Endothelial cell of umbilical vein (primary cell): Measurements from ENCODE around the gene SLC37A1. TPM values are rescaled to one million over a fixed set of nuclear protein-coding genes. Genes with fewer than 3 reads are reported as not detected.

Experiments used
- BruUV-seq: library from RNA; stranded (reverse); fragments of 400-500 nt; replicated peaks from 2 replicates; lab custom pipeline; 2021; lab: Mats Ljungman, UMichigan
- CTCF ChIA-PET: fragments of 300-600, 350-600 bp; sonication (Branson Sonifier 250); formaldehyde crosslinking; loops from one replicate; lab custom pipeline; 2021; ENCODE audit warnings: antibody characterized with exemption, inconsistent platforms; lab: Charles Lee
- POLR2A ChIA-PET: fragments of 300-600, 350-600 bp; sonication (Branson Sonifier 250); formaldehyde crosslinking; loops from one replicate; lab custom pipeline; 2021; ENCODE audit warnings: antibody characterized with exemption, inconsistent platforms; lab: Charles Lee
- DNase-seq: peaks from one replicate; pipeline ENCODE4 v3.0.0-alpha.2; 2011; ENCODE audit warnings: low read depth, low spot score
- FAIRE-seq: peaks from 2 replicates; lab custom pipeline; 2011; peaks lifted over from hg19 to GRCh38; lab: Jason Lieb, UNC
- H2AFZ ChIP-seq: 2 replicates; pipeline ENCODE4 v1.6.0; 2012; ENCODE audit warnings: low read depth, low read length, control low read depth, inconsistent platforms
- H3K27ac ChIP-seq: 2 replicates; pipeline ENCODE4 v1.5.1; 2011; ENCODE audit warnings: low read depth, mild to moderate bottlenecking, control low read depth, low read length, moderate library complexity; ENCODE audit not compliant: insufficient read depth
- H3K27me3 ChIP-seq, 2 experiments: 2 replicates each; pipeline versions ENCODE4 v1.6.0 to v1.6.1; 2011; ENCODE audit warnings: low read length in 2 of 2, mixed read lengths in 1 of 2; ENCODE audit not compliant: control insufficient read depth in 2 of 2, insufficient read depth in 2 of 2
- H3K36me3 ChIP-seq, 2 experiments: 2 replicates in 1 of 2; 3 replicates in 1 of 2; pipeline ENCODE4 v1.5.1; 2011; ENCODE audit warnings: low read length in 2 of 2, mild to moderate bottlenecking in 1 of 2, moderate library complexity in 1 of 2; ENCODE audit not compliant: control insufficient read depth in 2 of 2, insufficient read depth in 2 of 2; ENCODE audit errors: extremely low read depth in 1 of 2
- H3K4me1 ChIP-seq: 3 replicates; pipeline ENCODE4 v1.5.1; 2011; ENCODE audit warnings: mild to moderate bottlenecking, low read length; ENCODE audit not compliant: control insufficient read depth, insufficient read depth; ENCODE audit errors: extremely low read depth
- H3K4me2 ChIP-seq: 2 replicates; pipeline ENCODE4 v1.6.1; 2011; ENCODE audit warnings: low read length, control low read depth, mixed read lengths; ENCODE audit not compliant: insufficient read depth
- H3K4me3 ChIP-seq, 3 experiments: fragments of 200-600 bp in 1 of 3; sonication (generic), shearing (Covaris generic) in 1 of 3; replicated peaks in 1 of 3; 2 replicates each; pipeline ENCODE4 v1.5.1; 2011 to 2016; ENCODE audit warnings: control low read depth in 3 of 3, low read length in 3 of 3, mild to moderate bottlenecking in 2 of 3, inconsistent platforms in 1 of 3, low read depth in 1 of 3, moderate library complexity in 1 of 3; ENCODE audit not compliant: insufficient read depth in 1 of 3
- H3K79me2 ChIP-seq: 2 replicates; pipeline ENCODE4 v1.6.0; 2012; ENCODE audit warnings: low read length, inconsistent platforms; ENCODE audit not compliant: control insufficient read depth, insufficient read depth
- H3K9ac ChIP-seq: replicated peaks from 2 replicates; pipeline ENCODE3; 2011; ENCODE audit warnings: low read length, control low read depth; ENCODE audit not compliant: insufficient read depth; ENCODE audit errors: extremely low read depth
- H3K9me1 ChIP-seq: replicated peaks from 3 replicates; pipeline ENCODE4 v1.6.0; 2011; ENCODE audit warnings: mild to moderate bottlenecking, low read length; ENCODE audit not compliant: control insufficient read depth, insufficient read depth; ENCODE audit errors: extremely low read depth
- H3K9me3 ChIP-seq: replicated peaks from 2 replicates; pipeline ENCODE4 v1.5.1; 2012; ENCODE audit warnings: low read length, inconsistent platforms; ENCODE audit not compliant: control insufficient read depth, insufficient read depth
- H4K20me1 ChIP-seq: replicated peaks from 2 replicates; pipeline ENCODE3; 2011; ENCODE audit warnings: mild to moderate bottlenecking, low read length; ENCODE audit not compliant: control insufficient read depth, insufficient read depth; ENCODE audit errors: extremely low read depth
- EZH2 ChIP-seq: IDR thresholded peaks from 2 replicates; pipeline ENCODE4 v1.6.1; 2012; ENCODE audit warnings: borderline replicate concordance, low read depth, mild to moderate bottlenecking, moderate library complexity, low read length, inconsistent platforms; ENCODE audit not compliant: severe bottlenecking
- FOS ChIP-seq: IDR thresholded peaks from 2 replicates; pipeline ENCODE4 v1.6.1; 2011; ENCODE audit warnings: mild to moderate bottlenecking, low read length, moderate library complexity, borderline replicate concordance; ENCODE audit not compliant: insufficient read depth
- GATA2 ChIP-seq: IDR thresholded peaks from 2 replicates; pipeline ENCODE4 v1.7.0; 2011; ENCODE audit warnings: low read depth, mild to moderate bottlenecking, moderate library complexity, mixed read lengths, low read length; ENCODE audit not compliant: insufficient read length, insufficient read depth
- JUN ChIP-seq: IDR thresholded peaks from 2 replicates; pipeline ENCODE4 v1.6.1; 2011; ENCODE audit warnings: borderline replicate concordance, low read depth; ENCODE audit not compliant: insufficient read length, insufficient read depth
- MAX ChIP-seq: IDR thresholded peaks from 2 replicates; pipeline ENCODE4 v1.6.1; 2011; ENCODE audit not compliant: insufficient read depth, insufficient read length
- MYC ChIP-seq: IDR thresholded peaks from one replicate; pipeline ENCODE4 v1.6.1; 2011; ENCODE audit warnings: mild to moderate bottlenecking, low read depth, low read length
- POLR2AphosphoS5 ChIP-seq: IDR thresholded peaks from 2 replicates; pipeline ENCODE4 v1.6.1; 2012; ENCODE audit warnings: low read depth, mild to moderate bottlenecking, control low read depth, low read length, moderate library complexity; ENCODE audit not compliant: insufficient read depth
- dilution Hi-C: fragments of 300-500 bp; cut with MboI; formaldehyde crosslinking; loops from one replicate; pipeline ENCODE4 v1.15.0; 2019; ENCODE audit warnings: low sequenced_read_pairs; ENCODE audit not compliant: extremely low pct_ligation_motif_present
- intact Hi-C: fragments of 100-400 bp; cut with micrococcal nuclease; formaldehyde crosslinking; loops from one replicate; pipeline ENCODE4 v1.10.0; 2022
- polyA plus RNA-seq, 4 experiments: library from polyadenylated mRNA; depleted of rRNA in 3 of 4; stranded (reverse) in 3 of 4; unstranded in 1 of 4; fragments of >200 nt; gene quantifications; 2 replicates each; pipeline versions ENCODE4 v1.2.1 to v1.2.3, GENCODE V29; 2011 to 2012; ENCODE audit warnings: missing spikeins in 1 of 4
- total RNA-seq: library from RNA; stranded (reverse); gene quantifications from 2 replicates; pipeline ENCODE4 v1.2.3, GENCODE V29; 2021

Gene SLC37A1
- total and polyA plus RNA-seq, 2 donors (not counting 3 experiments of a cell fraction or from before 2014, with no cell fraction given): 4.7 to 7.6 TPM

GRCh38 chr21:42527127-42527488, 13.5 kb downstream of the SLC37A1 start:
- POLR2A ChIA-PET: no interaction called here
- BruUV-seq: no TSS peak

GRCh38 chr21:42527489-42528158, 14.0 kb downstream of the SLC37A1 start:
- ChIA-PET POLR2A (no interaction called here), CTCF (interaction anchor here (0.9 to 1.6 kb wide), 2 partner anchors 9 to 66 kb away, joined by 3 to 5 read pairs; no protein-coding TSS in a partner anchor)
- no peaks in the 10 kb centered on the region for H3K4me1 ChIP-seq
- FAIRE-seq: no peak
- DNase-seq: no peak
- H3K9me1 ChIP-seq: no peaks in the 10 kb centered on the region
- no peaks in the 10 kb centered on the region for H4K20me1 ChIP-seq
- TF ChIP-seq MAX (no peak), POLR2AphosphoS5 (no peak), FOS (no peak), MYC (no peak), JUN (no peak)
- H3K36me3 ChIP-seq: no peaks in the 10 kb centered on the region
- dilution Hi-C loops: no loop called here
- H3K9ac ChIP-seq: no peak overlapping the region
- H3K27me3 ChIP-seq: no peaks in the 10 kb centered on the region
- no peak overlapping the region for H3K4me3 ChIP-seq
- intact Hi-C loops: no loop called here
- no TSS peak for BruUV-seq
- no peak overlapping the region for H3K4me2 ChIP-seq
- no peak overlapping the region for H3K27ac ChIP-seq
- H3K79me2 ChIP-seq: no peaks in the 10 kb centered on the region
- H2AFZ ChIP-seq: no peak overlapping the region
- no peaks in the 10 kb centered on the region for H3K9me3 ChIP-seq

More at GRCh38 chr21:42527127-42527488, 13.5 kb downstream of the SLC37A1 start:
- Histone ChIP-seq H3K9ac (no peak overlapping the region), H3K4me3 (no peak overlapping the region), H3K27me3 (no peaks in the 10 kb centered on the region), H3K4me2 (no peak overlapping the region), H4K20me1 (no peaks in the 10 kb centered on the region), H3K79me2 (no peaks in the 10 kb centered on the region), H3K4me1 (no peaks in the 10 kb centered on the region), H2AFZ (no peak overlapping the region), H3K9me3 (no peaks in the 10 kb centered on the region), H3K36me3 (no peaks in the 10 kb centered on the region), H3K27ac (no peak overlapping the region), H3K9me1 (no peaks in the 10 kb centered on the region)
- FAIRE-seq: no peak
- intact Hi-C loops (no loop called here), dilution Hi-C loops (no loop called here)
- TF ChIP-seq MAX (no peak), EZH2 (no peak), GATA2 (no peak), POLR2AphosphoS5 (no peak), FOS (no peak)
- no peak for DNase-seq
- CTCF ChIA-PET: interaction anchor here (0.9 to 1.6 kb wide), 2 partner anchors 10 to 66 kb away, joined by 3 to 5 read pairs; no protein-coding TSS in a partner anchor
